Trophoblast cell (in vitro differentiated cells and primary cell): Measurements from ENCODE around the gene PCSK6.

Experiments
- DNase-seq, 2 donors: peaks; one replicate each; pipeline ENCODE4 v3.0.0-alpha.2; 2016
- H2AFZ ChIP-seq: 2 replicates; pipeline ENCODE4 v1.6.1; 2013; ENCODE audit warnings: low read length, moderate library complexity, mild to moderate bottlenecking; ENCODE audit not compliant: insufficient read depth, poor library complexity
- H2AK5ac ChIP-seq: 2 replicates; pipeline ENCODE4 v1.6.1; 2013; ENCODE audit warnings: mild to moderate bottlenecking, low read length
- H2BK120ac ChIP-seq: 2 replicates; pipeline ENCODE4 v1.6.1; 2013; ENCODE audit warnings: low read length, mild to moderate bottlenecking, moderate library complexity; ENCODE audit not compliant: insufficient read depth, poor library complexity
- H2BK12ac ChIP-seq: 2 replicates; pipeline ENCODE4 v1.6.1; 2013; ENCODE audit warnings: mild to moderate bottlenecking, low read length, moderate library complexity
- H2BK5ac ChIP-seq: 2 replicates; pipeline ENCODE4 v1.6.1; 2013; ENCODE audit warnings: low read length, low read depth, moderate library complexity, mild to moderate bottlenecking; ENCODE audit not compliant: poor library complexity
- H3K14ac ChIP-seq: 2 replicates; pipeline ENCODE4 v1.6.1; 2013; ENCODE audit warnings: mild to moderate bottlenecking, low read length
- H3K18ac ChIP-seq: 2 replicates; pipeline ENCODE4 v1.6.1; 2013; ENCODE audit warnings: mild to moderate bottlenecking, low read length
- H3K23ac ChIP-seq: 2 replicates; pipeline ENCODE4 v1.6.1; 2013; ENCODE audit warnings: low read length
- H3K27ac ChIP-seq: 2 replicates; pipeline ENCODE4 v1.5.1; 2013; ENCODE audit warnings: low read depth, mild to moderate bottlenecking, inconsistent platforms, low read length, moderate library complexity
- H3K27me3 ChIP-seq: 2 replicates; pipeline ENCODE4 v1.6.1; 2013; ENCODE audit warnings: inconsistent platforms, mild to moderate bottlenecking, low read length, moderate library complexity; ENCODE audit not compliant: insufficient read depth
- H3K36me3 ChIP-seq, 2 experiments: 1 replicate in 1 of 2; 2 replicates in 1 of 2; pipeline ENCODE4 v1.6.1; 2013; ENCODE audit warnings: low read length in 2 of 2, mild to moderate bottlenecking in 2 of 2, moderate library complexity in 1 of 2; ENCODE audit not compliant: insufficient read depth in 2 of 2, control insufficient read depth in 1 of 2
- H3K4ac ChIP-seq: 2 replicates; pipeline ENCODE4 v1.6.1; 2013; ENCODE audit warnings: low read depth, mild to moderate bottlenecking, low read length, moderate library complexity
- H3K4me1 ChIP-seq, 2 experiments: 1 replicate in 1 of 2; 2 replicates in 1 of 2; pipeline ENCODE4 v1.6.1; 2013; ENCODE audit warnings: low read length in 2 of 2, mild to moderate bottlenecking in 2 of 2, moderate library complexity in 1 of 2; ENCODE audit not compliant: insufficient read depth in 2 of 2, control insufficient read depth in 1 of 2
- H3K4me2 ChIP-seq: 2 replicates; pipeline ENCODE4 v1.6.1; 2013; ENCODE audit warnings: inconsistent platforms, mild to moderate bottlenecking, low read length, moderate library complexity
- H3K4me3 ChIP-seq: 2 replicates; pipeline ENCODE4 v1.5.1; 2013; ENCODE audit warnings: mild to moderate bottlenecking, low read depth, low read length, inconsistent platforms
- H3K79me1 ChIP-seq: one replicate; pipeline ENCODE4 v1.6.1; 2013; ENCODE audit warnings: low read length
- H3K79me2 ChIP-seq: 2 replicates; pipeline ENCODE4 v1.6.1; 2013; ENCODE audit warnings: low read length, mild to moderate bottlenecking; ENCODE audit not compliant: control insufficient read depth, insufficient read depth, poor library complexity
- H3K9ac ChIP-seq: 2 replicates; pipeline ENCODE4 v1.6.1; 2013; ENCODE audit warnings: mild to moderate bottlenecking, low read length
- H3K9me3 ChIP-seq: 2 replicates; pipeline ENCODE4 v1.6.1; 2013; ENCODE audit warnings: low read depth, mild to moderate bottlenecking, control low read depth, inconsistent platforms, low read length; ENCODE audit not compliant: insufficient read depth
- H4K12ac ChIP-seq: 2 replicates; pipeline ENCODE4 v1.6.1; 2013; ENCODE audit warnings: low read depth, mild to moderate bottlenecking, low read length, moderate library complexity
- H4K8ac ChIP-seq: 2 replicates; pipeline ENCODE4 v1.6.1; 2013; ENCODE audit warnings: low read depth, mild to moderate bottlenecking, low read length, moderate library complexity
- H4K91ac ChIP-seq: one replicate; pipeline ENCODE4 v1.6.1; 2013; ENCODE audit warnings: low read depth, mild to moderate bottlenecking, low read length, moderate library complexity
- WGBS: extraction: QIAGEN DNeasy Blood & Tissue Kit; methylation state at CpG from one replicate; pipeline ENCODE4 v1.1.7; 2013; ENCODE audit warnings: missing lambda C conversion rate; ENCODE audit not compliant: insufficient read length, insufficient coverage; ENCODE audit errors: extremely low coverage; 5-methylcytosine and 5-hydroxymethylcytosine counted together

Gene PCSK6

DNA sequence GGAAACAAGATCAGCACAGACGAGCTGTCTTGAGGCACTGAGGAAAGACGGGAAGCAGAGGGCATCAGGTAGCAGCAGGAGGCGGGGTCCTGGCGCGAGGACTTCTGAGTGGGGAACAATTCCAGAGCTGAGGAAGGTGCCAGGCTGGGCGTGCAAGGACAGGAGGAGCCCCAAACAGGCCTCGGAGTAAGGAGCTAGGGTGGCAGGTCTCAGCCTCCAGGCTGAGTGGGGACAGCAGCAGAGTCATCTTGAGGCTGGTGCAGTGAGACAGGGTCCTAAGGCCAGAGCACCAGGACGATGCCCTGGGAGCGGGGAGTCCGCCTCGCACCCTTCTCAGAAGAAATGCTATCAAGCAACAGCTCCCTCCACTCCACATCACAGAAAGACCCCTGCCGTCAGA, 78.4 kb downstream of the PCSK6 start:
- Histone ChIP-seq H2AK5ac (no peak overlapping the region), H2AFZ (no peak overlapping the region), H3K36me3 (no peaks in the 10 kb centered on the region), H3K79me2 (no peaks in the 10 kb centered on the region), H2BK120ac (no peak overlapping the region), H3K14ac (no peak overlapping the region), H3K4me3 (no peak overlapping the region), H3K9ac (no peak overlapping the region), H2BK12ac (no peak overlapping the region), H3K27me3 (no peaks in the 10 kb centered on the region), H3K4me2 (no peak overlapping the region), H4K91ac (no peak overlapping the region), H3K9me3 (no peaks in the 10 kb centered on the region), H4K8ac (no peak overlapping the region), H2BK5ac (no peak overlapping the region), H3K18ac (no peak overlapping the region), H4K12ac (no peak overlapping the region), H3K27ac (no peak overlapping the region), H3K4ac (no peak overlapping the region), H3K4me1 (no peaks in the 10 kb centered on the region), H3K23ac (no peak overlapping the region), H3K79me1 (no peaks in the 10 kb centered on the region)
- no peak for DNase-seq
- WGBS = no CpG with 5 or more reads among the region's 12 CpGs

DNA sequence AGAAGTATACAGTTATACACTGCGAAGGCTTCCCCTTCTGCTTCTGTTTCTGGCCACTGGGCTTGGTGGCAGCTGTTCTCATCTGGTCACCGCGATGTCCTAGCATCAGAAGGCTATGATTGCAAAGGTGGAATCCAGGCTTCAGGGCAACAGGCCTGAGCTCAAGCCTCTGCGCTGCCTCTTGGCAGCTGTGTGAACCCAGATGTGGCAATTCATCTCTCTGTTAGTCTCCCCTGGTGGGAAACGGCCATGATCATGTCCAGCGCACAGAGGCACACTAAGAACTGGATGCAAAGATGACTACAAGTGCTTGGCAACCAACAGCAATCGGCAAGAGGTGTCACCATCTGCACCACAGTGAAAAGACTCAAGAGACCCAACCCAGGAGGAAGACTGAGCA, 78.9 kb downstream of the PCSK6 start:
- Histone ChIP-seq H2BK120ac (no peak overlapping the region), H3K9ac (no peak overlapping the region), H2AK5ac (no peak overlapping the region), H3K27ac (no peak overlapping the region), H3K36me3 (no peaks in the 10 kb centered on the region), H4K12ac (no peak overlapping the region), H3K4ac (no peak overlapping the region), H3K27me3 (no peaks in the 10 kb centered on the region), H3K9me3 (no peaks in the 10 kb centered on the region), H3K14ac (no peak overlapping the region), H4K91ac (no peak overlapping the region), H3K4me2 (no peak overlapping the region), H3K18ac (no peak overlapping the region), H3K79me2 (no peaks in the 10 kb centered on the region), H3K4me1 (no peaks in the 10 kb centered on the region), H3K79me1 (no peaks in the 10 kb centered on the region), H2AFZ (no peak overlapping the region), H2BK5ac (no peak overlapping the region), H2BK12ac (no peak overlapping the region), H3K23ac (no peak overlapping the region), H4K8ac (no peak overlapping the region), H3K4me3 (no peak overlapping the region)
- WGBS = no CpG with 5 or more reads among the region's 7 CpGs
- DNase-seq = no peak

DNA sequence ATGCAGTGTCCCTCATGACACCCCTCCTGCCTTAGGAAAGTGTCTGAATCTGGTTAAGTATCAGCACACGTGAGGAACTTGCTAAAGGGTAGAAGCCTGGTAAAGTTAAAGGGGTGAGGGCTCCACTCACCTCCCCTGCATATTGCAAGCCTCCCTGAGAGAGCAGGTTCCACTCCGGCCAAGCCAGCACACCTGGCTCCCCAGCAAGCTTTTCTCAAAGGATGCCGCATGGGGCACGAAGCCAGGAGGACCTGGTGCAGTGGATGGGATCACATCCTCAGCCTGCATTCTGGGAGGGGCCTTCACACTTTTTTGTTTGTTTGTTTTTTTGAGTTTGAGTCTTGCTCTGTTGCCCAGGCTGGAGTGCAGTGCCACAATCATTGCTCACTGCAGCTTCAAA, 79.9 kb downstream of the PCSK6 start:
- Histone ChIP-seq H4K12ac (no peak overlapping the region), H4K91ac (no peak overlapping the region), H3K4me3 (no peak overlapping the region), H3K4ac (no peak overlapping the region), H3K14ac (no peak overlapping the region), H4K8ac (no peak overlapping the region), H2AK5ac (no peak overlapping the region), H2AFZ (no peak overlapping the region), H3K27me3 (no peaks in the 10 kb centered on the region), H3K4me1 (no peaks in the 10 kb centered on the region), H3K18ac (no peak overlapping the region), H2BK12ac (no peak overlapping the region), H3K36me3 (no peaks in the 10 kb centered on the region), H3K79me1 (no peaks in the 10 kb centered on the region), H2BK5ac (no peak overlapping the region), H3K23ac (no peak overlapping the region), H2BK120ac (no peak overlapping the region), H3K9me3 (no peaks in the 10 kb centered on the region), H3K9ac (no peak overlapping the region), H3K79me2 (no peaks in the 10 kb centered on the region), H3K4me2 (no peak overlapping the region), H3K27ac (no peak overlapping the region)
- DNase-seq = no peak
- no CpG with 5 or more reads among the region's 4 CpGs for WGBS

DNA sequence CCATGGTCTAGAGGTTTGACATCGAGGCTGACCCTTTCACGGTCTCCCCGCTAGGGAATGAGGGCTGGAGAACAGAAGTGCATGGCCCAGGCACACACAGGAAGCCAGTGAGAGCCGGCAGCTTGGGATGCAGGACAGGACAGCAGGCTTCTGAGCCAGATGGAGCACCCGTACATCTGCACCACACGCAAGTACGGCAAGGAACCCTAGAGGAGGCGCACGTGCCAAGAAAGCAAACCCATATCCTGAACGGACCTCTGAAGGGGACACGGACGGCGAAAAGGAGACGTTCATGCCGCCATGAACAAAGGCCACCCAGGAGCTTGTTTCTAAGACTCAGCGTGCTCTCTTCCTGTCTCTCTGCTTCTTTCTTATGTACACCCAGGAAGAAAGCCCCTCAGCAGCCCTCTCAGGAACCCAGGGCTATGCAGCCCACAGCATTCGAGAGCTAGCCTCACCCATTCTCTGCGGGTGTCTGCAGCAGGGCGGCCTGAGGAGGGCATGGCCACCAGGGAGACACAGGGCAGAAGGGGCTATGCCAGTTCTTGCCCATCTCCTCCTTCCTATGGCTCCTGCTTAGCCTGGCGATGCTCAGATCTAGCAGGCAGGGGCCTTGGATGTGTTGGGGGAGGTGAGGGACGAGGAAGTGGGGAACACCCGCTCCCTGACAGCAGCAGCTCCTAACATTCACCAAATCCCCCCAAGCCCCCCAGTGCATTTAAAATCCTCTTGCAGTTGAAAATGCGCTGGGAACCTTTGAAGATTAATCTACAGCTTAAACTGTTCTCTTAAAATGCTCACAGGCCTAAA, 81.3 kb downstream of the PCSK6 start:
- H3K4me3 ChIP-seq = no peak overlapping the region
- no peak overlapping the region for H2BK120ac ChIP-seq
- H3K4ac ChIP-seq = no peak overlapping the region
- no peak overlapping the region for H3K4me2 ChIP-seq
- no peak overlapping the region for H2BK12ac ChIP-seq
- H3K27me3 ChIP-seq = no peaks in the 10 kb centered on the region
- H3K79me1 ChIP-seq = no peaks in the 10 kb centered on the region
- no peak overlapping the region for H3K18ac ChIP-seq
- H3K9ac ChIP-seq = no peak overlapping the region
- no peak overlapping the region for H4K12ac ChIP-seq
- H2AK5ac ChIP-seq = no peak overlapping the region
- no peak overlapping the region for H3K14ac ChIP-seq
- H4K91ac ChIP-seq = no peak overlapping the region
- no peaks in the 10 kb centered on the region for H3K4me1 ChIP-seq
- H3K79me2 ChIP-seq = no peaks in the 10 kb centered on the region
- H3K36me3 ChIP-seq = no peaks in the 10 kb centered on the region
- H3K9me3 ChIP-seq = no peaks in the 10 kb centered on the region
- no peak overlapping the region for H3K23ac ChIP-seq
- no peak for DNase-seq
- H3K27ac ChIP-seq = no peak overlapping the region
- no peak overlapping the region for H2AFZ ChIP-seq
- H4K8ac ChIP-seq = no peak overlapping the region
- no peak overlapping the region for H2BK5ac ChIP-seq
- no CpG with 5 or more reads among the region's 23 CpGs for WGBS
